IMR-90 (cell line): ENCODE results near the gene ADH1C. TPM values are rescaled to one million over a fixed set of nuclear protein-coding genes. Genes with fewer than 3 reads are reported as not detected.

Source experiments
- ATAC-seq: fragments of 200-7000 bp; cut with Tn5 transposase; 2 replicates; pipeline ENCODE4 v1.9.1; 2020; ENCODE audit warnings: low read depth, mild to moderate bottlenecking, moderate library complexity
- BruUV-seq: library from RNA; stranded (reverse); fragments of 400-500 nt; replicated peaks from 2 replicates; lab custom pipeline; 2021; lab: Mats Ljungman, UMichigan
- CTCF ChIA-PET: fragments of 300-600 bp; formaldehyde crosslinking; extraction: SDS; loops from one replicate; lab custom pipeline; 2021; ENCODE audit warnings: antibody characterized with exemption; lab: Yijun Ruan, JAX
- POLR2A ChIA-PET: fragments of 300-600 bp; sonication (Branson Sonifier 250); formaldehyde crosslinking; loops from one replicate; lab custom pipeline; 2022; ENCODE audit warnings: antibody characterized with exemption; ENCODE audit not compliant: unreplicated experiment; lab: Charles Lee
- DNase-seq: peaks from one replicate; pipeline ENCODE4 v3.0.0; 2013
- H2AFZ ChIP-seq: replicated peaks from 2 replicates; pipeline ENCODE3; 2013; ENCODE audit warnings: low read length, mild to moderate bottlenecking; ENCODE audit not compliant: poor library complexity
- H2AK5ac ChIP-seq: 2 replicates; pipeline ENCODE4 v1.6.1; 2013; ENCODE audit warnings: low read depth, low read length, inconsistent platforms
- H2AK9ac ChIP-seq: replicated peaks from 2 replicates; pipeline ENCODE3; 2013; ENCODE audit warnings: mild to moderate bottlenecking, low read depth, low read length, moderate library complexity; ENCODE audit not compliant: poor library complexity
- H2BK120ac ChIP-seq: 2 replicates; pipeline ENCODE4 v1.6.1; 2013; ENCODE audit warnings: low read depth, low read length, inconsistent platforms
- H2BK15ac ChIP-seq: 3 replicates; pipeline ENCODE4 v1.6.1; 2013; ENCODE audit warnings: low read depth, low read length, inconsistent platforms
- H2BK20ac ChIP-seq: 2 replicates; pipeline ENCODE4 v1.6.1; 2013; ENCODE audit warnings: low read depth, mild to moderate bottlenecking, inconsistent platforms, low read length, moderate library complexity
- H2BK5ac ChIP-seq: 2 replicates; pipeline ENCODE4 v1.6.1; 2013; ENCODE audit warnings: mild to moderate bottlenecking, low read depth, low read length, inconsistent platforms; ENCODE audit not compliant: poor library complexity, severe bottlenecking
- H3K14ac ChIP-seq: replicated peaks from 2 replicates; pipeline ENCODE4 v1.6.1; 2013; ENCODE audit warnings: low read depth, low read length, inconsistent platforms
- H3K18ac ChIP-seq: 2 replicates; pipeline ENCODE4 v1.6.1; 2013; ENCODE audit warnings: low read depth, low read length, control low read depth
- H3K23ac ChIP-seq: 2 replicates; pipeline ENCODE4 v1.6.1; 2013; ENCODE audit warnings: low read depth, low read length, inconsistent platforms
- H3K27ac ChIP-seq: 2 replicates; pipeline ENCODE4 v1.5.1; 2013; ENCODE audit warnings: mild to moderate bottlenecking, control low read depth, low read length; ENCODE audit not compliant: insufficient read depth
- H3K27me3 ChIP-seq: 2 replicates; pipeline ENCODE4 v1.6.1; 2013; ENCODE audit warnings: low read length; ENCODE audit not compliant: control insufficient read depth, insufficient read depth
- H3K36me3 ChIP-seq: 2 replicates; pipeline ENCODE4 v1.6.1; 2013; ENCODE audit warnings: low read length, mixed read lengths; ENCODE audit not compliant: control insufficient read depth, insufficient read depth
- H3K4ac ChIP-seq: 2 replicates; pipeline ENCODE4 v1.6.1; 2013; ENCODE audit warnings: low read depth, low read length, inconsistent platforms
- H3K4me1 ChIP-seq: 2 replicates; pipeline ENCODE4 v1.6.1; 2013; ENCODE audit warnings: low read length, mixed read lengths; ENCODE audit not compliant: control insufficient read depth, insufficient read depth
- H3K4me2 ChIP-seq: 2 replicates; pipeline ENCODE4 v1.6.1; 2013; ENCODE audit warnings: low read depth, mild to moderate bottlenecking, control low read depth, low read length, moderate library complexity
- H3K4me3 ChIP-seq: 2 replicates; pipeline ENCODE4 v1.5.1; 2013; ENCODE audit warnings: low read depth, mild to moderate bottlenecking, control low read depth, low read length, moderate library complexity; ENCODE audit not compliant: insufficient read depth
- H3K56ac ChIP-seq: 2 replicates; pipeline ENCODE4 v1.6.1; 2013; ENCODE audit warnings: low read length, inconsistent platforms; ENCODE audit not compliant: insufficient read depth; ENCODE audit errors: extremely low read depth
- H3K79me1 ChIP-seq, 2 experiments: 2 replicates each; pipeline ENCODE4 v1.6.1; 2013; ENCODE audit warnings: low read length in 2 of 2, inconsistent platforms in 1 of 2, low read depth in 1 of 2
- H3K9ac ChIP-seq: 2 replicates; pipeline ENCODE4 v1.6.1; 2013; ENCODE audit warnings: low read depth, low read length, control low read depth
- H3K9me1 ChIP-seq: 2 replicates; pipeline ENCODE4 v1.6.1; 2013; ENCODE audit warnings: low read length, inconsistent platforms; ENCODE audit not compliant: insufficient read depth
- H3K9me3 ChIP-seq: 2 replicates; pipeline ENCODE4 v1.6.1; 2013; ENCODE audit warnings: low read length; ENCODE audit not compliant: control insufficient read depth, insufficient read depth
- H4K20me1 ChIP-seq: 2 replicates; pipeline ENCODE4 v1.6.1; 2013; ENCODE audit warnings: low read length, inconsistent platforms; ENCODE audit not compliant: insufficient read depth
- H4K5ac ChIP-seq: 2 replicates; pipeline ENCODE4 v1.6.1; 2013; ENCODE audit warnings: mild to moderate bottlenecking, low read depth, low read length, control low read depth
- H4K8ac ChIP-seq, 2 experiments: 2 replicates each; pipeline ENCODE4 v1.6.1; 2013; ENCODE audit warnings: low read depth in 2 of 2, low read length in 2 of 2, control low read depth in 1 of 2, inconsistent platforms in 1 of 2
- H4K91ac ChIP-seq: 2 replicates; pipeline ENCODE4 v1.6.1; 2013; ENCODE audit warnings: low read depth, low read length, inconsistent platforms; ENCODE audit not compliant: insufficient read depth
- BHLHE40 ChIP-seq: fragments of 150-350 bp; IDR thresholded peaks from 2 replicates; pipeline ENCODE4 v1.6.1; 2016; ENCODE audit warnings: mild to moderate bottlenecking, low read depth, low read length
- CEBPB ChIP-seq: IDR thresholded peaks from 2 replicates; pipeline ENCODE4 v1.6.1; 2012; ENCODE audit warnings: low read depth, low read length, improper control_type of control experiment
- CTCF ChIP-seq: conservative IDR thresholded peaks from 2 replicates; pipeline ENCODE4 v1.5.1; 2012; ENCODE audit warnings: mild to moderate bottlenecking, low read depth, low read length, improper control_type of control experiment
- ELK1 ChIP-seq: fragments of 150-350 bp; IDR thresholded peaks from 2 replicates; pipeline ENCODE4 v1.6.1; 2016; ENCODE audit warnings: low read depth, mild to moderate bottlenecking, low read length, moderate library complexity, borderline replicate concordance
- FOS ChIP-seq: fragments of 150-350 bp; IDR thresholded peaks from 2 replicates; pipeline ENCODE4 v1.6.1; 2016; ENCODE audit warnings: low read depth, low read length
- MAFK ChIP-seq: IDR thresholded peaks from 2 replicates; pipeline ENCODE4 v1.6.1; 2012; ENCODE audit warnings: low read depth, low read length, improper control_type of control experiment
- MAZ ChIP-seq: IDR thresholded peaks from 2 replicates; pipeline ENCODE4 v1.6.1; 2012; ENCODE audit warnings: low read depth, mild to moderate bottlenecking, low read length, improper control_type of control experiment, moderate library complexity, borderline replicate concordance
- POLR2A ChIP-seq: IDR thresholded peaks from 2 replicates; pipeline ENCODE4 v1.6.1; 2012; ENCODE audit warnings: mild to moderate bottlenecking, low read depth, low read length
- RAD21 ChIP-seq: IDR thresholded peaks from 2 replicates; pipeline ENCODE4 v1.6.1; 2012; ENCODE audit warnings: low read length, improper control_type of control experiment
- SMC3 ChIP-seq: fragments of 150-350 bp; IDR thresholded peaks from 2 replicates; pipeline ENCODE4 v1.6.1; 2016; ENCODE audit warnings: low read depth, mild to moderate bottlenecking, antibody characterized with exemption, low read length, moderate library complexity
- WGBS, 2 experiments: methylation state at CpG; one replicate each; pipeline versions ENCODE4 v1.1.5 to v1.1.7; 2013; ENCODE audit warnings: missing lambda C conversion rate in 2 of 2; ENCODE audit not compliant: insufficient read length in 1 of 2; ENCODE audit errors: extremely low coverage in 2 of 2; 5-methylcytosine and 5-hydroxymethylcytosine counted together
- dilution Hi-C: fragments of 300-500 bp; cut with HindIII; formaldehyde crosslinking; loops from one replicate; pipeline ENCODE4 v1.14.3; 2018; ENCODE audit warnings: low sequenced_read_pairs; ENCODE audit not compliant: unreplicated experiment
- in situ Hi-C: fragments of 300-500 bp; cut with MboI; formaldehyde crosslinking; loops from 3 replicates; pipeline ENCODE4 v1.14.3; 2019; ENCODE audit warnings: low sequenced_read_pairs, inconsistent platforms, mixed read lengths
- intact Hi-C: fragments of 100-400 bp; cut with micrococcal nuclease; formaldehyde crosslinking; loops from 2 replicates; pipeline ENCODE4 v1.10.0; 2022
- polyA plus RNA-seq, 3 experiments: library from polyadenylated mRNA; depleted of rRNA; stranded (reverse); fragments of >200 nt; gene quantifications; 2 replicates each; pipeline ENCODE4 v1.2.3, GENCODE V29; 2012; ENCODE audit warnings: low replicate concordance in 1 of 3
- total RNA-seq: library from RNA; depleted of rRNA; stranded (reverse); fragments of >200 nt; gene quantifications from 2 replicates; pipeline ENCODE4 v1.2.3, GENCODE V29; 2012

The ADH1C gene
- total and polyA plus RNA-seq, 2 of the 4 experiments (the other 2 are of a cell fraction), result 0.26 TPM; not detected in 1

GRCh38 chr4:99323756-99324155 lies 28.8 kb downstream of the ADH1C start (continued):
- no peak for TF ChIP-seq FOS

GRCh38 chr4:99321241-99322191 lies 31.0 kb downstream of the ADH1C start, which contains the start of gene ADH1B:
TSS of gene ADH1B (minus strand) at chr4:99321401. CDS start at chr4:99321331, 70 bp downstream.
- in situ Hi-C loops, result no loop called here
- Histone ChIP-seq H3K56ac (no peak within 1 kb of the TSS), H3K9me3 (no peaks in the 10 kb centered on the region), H3K27ac (peak within 1 kb of the TSS; percentile 43; the same call in 1 of the 2 replicates), H3K4ac (peak within 1 kb of the TSS; percentile 67; the same call in 1 of the 2 replicates), H2BK5ac (no peak within 1 kb of the TSS), H3K4me3 (peak within 1 kb of the TSS; percentile 1; the same call in 1 of the 2 replicates), H3K23ac (peak within 1 kb of the TSS; percentile 35; the same call in 1 of the 2 replicates), H3K79me1 (no peaks in the 10 kb centered on the region), H3K4me1 (peaks cover 9% of the 10 kb centered on the region; the same call in 1 of the 2 replicates), H3K4me2 (no peak within 1 kb of the TSS; the same call in 1 of the 2 replicates), H3K18ac (peak within 1 kb of the TSS; percentile 97), H4K8ac (peak within 1 kb of the TSS in 1 of 2 experiments; percentile 80; a peak in 1 of 4 replicates), H3K9ac (peak within 1 kb of the TSS; percentile 11; the same call in 1 of the 2 replicates), H4K20me1 (no peaks in the 10 kb centered on the region), H3K14ac (peak within 1 kb of the TSS; percentile 38), H2BK20ac (peak within 1 kb of the TSS; percentile 83; the same call in 1 of the 2 replicates), H2AFZ (peak within 1 kb of the TSS; percentile 76), H3K36me3 (peaks cover 9% of the 10 kb centered on the region; the same call in 1 of the 2 replicates), H2AK5ac (peak within 1 kb of the TSS; percentile 74), H3K9me1 (no peaks in the 10 kb centered on the region), H2BK15ac (peak within 1 kb of the TSS; percentile 49; the same call in 1 of the 3 replicates), H4K5ac (peak within 1 kb of the TSS; percentile 91), H3K27me3 (no peaks in the 10 kb centered on the region), H2AK9ac (peak within 1 kb of the TSS; percentile 3), H2BK120ac (peak within 1 kb of the TSS; percentile 64), H4K91ac (peak within 1 kb of the TSS; percentile 50)
- BruUV-seq, result no TSS peak
- dilution Hi-C loops, result no loop called here
- CTCF ChIA-PET, result interaction anchor here (0.5 kb wide), 1 partner anchor 377 kb away, joined by 3 read pairs; no protein-coding TSS in a partner anchor
- intact Hi-C loops, result no loop called here
- WGBS, 2 experiments, result no CpG with 5 or more reads among the region's 8 CpGs
- POLR2A ChIA-PET, result no interaction called here
- DNase-seq (no peak), ATAC-seq (peak; percentile 17; the same call in 1 of the 2 replicates)
- TF ChIP-seq BHLHE40 (no peak), MAZ (no peak), FOS (no peak), CTCF (no peak), CEBPB (no peak), POLR2A (no peak), ELK1 (no peak), SMC3 (no peak), RAD21 (no peak), MAFK (no peak)
